Lung microvascular endothelial cell (primary cell): ENCODE data around the gene ACSF3. TPM values are rescaled to one million over a fixed set of nuclear protein-coding genes. Genes with fewer than 3 reads are reported as not detected.
"Not testable (repeated sequence)": the region's sequence is repeated elsewhere in the genome, so short reads cannot be mapped to it uniquely, and the experiment has no call there.

Experiments used
- DNase-seq, 2 donors: peaks; one replicate each; pipeline versions ENCODE4 v3.0.0 to v3.0.0-alpha.2; 2010; ENCODE audit warnings: low read depth in 2 of 2
- total RNA-seq: library from RNA; depleted of rRNA; stranded (reverse); fragments of >200 nt; gene quantifications from 2 replicates; pipeline ENCODE4 v1.2.1, GENCODE V29; 2014

Gene ACSF3
- total RNA-seq, 1 donor from 2014 or later: 13.9 TPM

GRCh38 chr16:89188471-89189357 is 95.1 kb downstream of the ACSF3 start:
- DNase-seq: not testable (repeated sequence)

- no peak for DNase-seq
Observed at GRCh38 chr16:89189358-89190025, 95.8 kb downstream of the ACSF3 start.

- DNase-seq: no peak
Observed at GRCh38 chr16:89190150-89190958, 96.7 kb downstream of the ACSF3 start.

- DNase-seq: no peak
Observed at GRCh38 chr16:89191033-89191900, 97.6 kb downstream of the ACSF3 start.

- DNase-seq: no peak
Observed at GRCh38 chr16:89191901-89192185, 98.2 kb downstream of the ACSF3 start.

- DNase-seq: peak; percentile 94 to 96
Observed at GRCh38 chr16:89192186-89192955, 98.7 kb downstream of the ACSF3 start.

GRCh38 chr16:89192956-89193575 is 99.4 kb downstream of the ACSF3 start:
- DNase-seq: no peak

GRCh38 chr16:89193576-89194293 is 100.1 kb downstream of the ACSF3 start:
- no peak for DNase-seq

- DNase-seq: no peak
Observed at GRCh38 chr16:89194340-89195311, 101.0 kb downstream of the ACSF3 start.

GRCh38 chr16:89195521-89196171 is 102.0 kb downstream of the ACSF3 start:
- DNase-seq: no peak

GRCh38 chr16:89197033-89197632 is 103.5 kb downstream of the ACSF3 start:
- DNase-seq: no peak

GRCh38 chr16:89197633-89198416 is 104.2 kb downstream of the ACSF3 start:
- no peak for DNase-seq

GRCh38 chr16:89198417-89199240 is 105.0 kb downstream of the ACSF3 start:
- no peak for DNase-seq

GRCh38 chr16:89199241-89200123 is 105.8 kb downstream of the ACSF3 start:
- DNase-seq: no peak
